Stimulated activated CD4-positive, alpha-beta T cell treated with anti-CD3 and anti-CD28 coated beads, Interleukin-1b, Interleukin-23, amount 100 ng/mL, for 48 hours (primary cell): ENCODE data around the gene CATSPER1.
"Not testable (repeated sequence)": the region's sequence is repeated elsewhere in the genome, so short reads cannot be mapped to it uniquely, and the experiment has no call there.

ENCODE experiments used
- DNase-seq: peaks from one replicate; pipeline ENCODE4 v3.0.0-alpha.2; 2020

CATSPER1 gene

DNA sequence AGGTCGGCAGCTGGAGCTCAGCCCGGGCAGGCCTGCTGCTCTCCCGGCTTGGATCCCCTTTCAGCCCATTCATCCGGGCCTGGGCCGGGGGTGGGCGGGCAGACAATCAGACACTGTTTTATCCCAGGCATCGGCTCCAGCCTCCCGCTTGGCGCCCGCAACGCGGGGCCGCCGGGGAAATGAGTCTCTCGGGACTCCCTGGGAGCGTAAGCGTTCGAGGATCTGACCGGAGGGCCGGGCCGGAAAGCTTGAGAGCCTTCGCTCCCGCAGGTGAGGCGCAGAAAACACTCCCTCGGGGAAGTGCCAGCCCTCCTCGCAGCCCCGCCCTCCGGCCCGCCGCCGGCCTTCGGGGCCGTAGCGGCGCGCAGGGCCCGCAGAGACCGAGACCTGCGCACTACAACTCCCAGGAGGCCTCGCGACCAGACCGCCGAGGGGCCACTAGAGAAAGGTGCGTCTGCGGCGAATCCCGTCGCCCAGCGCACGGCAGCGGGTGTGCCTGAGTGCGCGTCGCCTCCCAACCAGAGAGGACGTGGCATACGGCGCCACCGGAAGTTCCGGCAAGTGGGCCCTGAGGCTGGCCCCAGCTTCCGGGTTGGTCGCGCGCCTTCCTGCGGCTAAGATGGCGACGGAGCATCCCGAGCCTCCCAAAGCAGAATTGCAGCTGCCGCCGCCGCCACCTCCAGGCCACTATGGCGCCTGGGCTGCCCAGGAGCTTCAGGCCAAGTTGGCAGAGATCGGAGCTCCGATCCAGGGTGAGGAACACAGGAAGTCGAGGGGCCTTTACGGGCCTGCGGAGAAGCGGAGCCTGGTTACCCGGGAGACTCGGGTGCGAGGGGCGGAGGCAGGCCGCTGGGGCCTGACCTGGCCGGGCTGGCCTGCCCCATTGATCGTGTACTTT lies 25.7 kb upstream of the CATSPER1 start, which contains the start of gene SF3B2:
Gene SF3B2, plus strand, starts transcription at position 599 of the 898 bp plus-strand sequence. Its CDS starts 21 bp downstream, at position 620.
- peak; percentile 98 for DNase-seq

- no peak for DNase-seq
Observed at GRCh38 chr11:66051371-66051765, 25.1 kb upstream of the CATSPER1 start.

- no peak for DNase-seq
Observed at GRCh38 chr11:66050581-66051231, 24.4 kb upstream of the CATSPER1 start.

- DNase-seq, result no peak
Observed at GRCh38 chr11:66048547-66049323, 22.5 kb upstream of the CATSPER1 start, which contains the start of gene GAL3ST3. Gene GAL3ST3, minus strand, starts transcription at chr11:66049161. Its CDS starts 3,746 bp downstream, at chr11:66045415.

- DNase-seq, result no peak
Observed at GRCh38 chr11:66047541-66048365, 21.5 kb upstream of the CATSPER1 start.

GRCh38 chr11:66046901-66047300 lies 20.6 kb upstream of the CATSPER1 start:
- DNase-seq, result no peak

DNA sequence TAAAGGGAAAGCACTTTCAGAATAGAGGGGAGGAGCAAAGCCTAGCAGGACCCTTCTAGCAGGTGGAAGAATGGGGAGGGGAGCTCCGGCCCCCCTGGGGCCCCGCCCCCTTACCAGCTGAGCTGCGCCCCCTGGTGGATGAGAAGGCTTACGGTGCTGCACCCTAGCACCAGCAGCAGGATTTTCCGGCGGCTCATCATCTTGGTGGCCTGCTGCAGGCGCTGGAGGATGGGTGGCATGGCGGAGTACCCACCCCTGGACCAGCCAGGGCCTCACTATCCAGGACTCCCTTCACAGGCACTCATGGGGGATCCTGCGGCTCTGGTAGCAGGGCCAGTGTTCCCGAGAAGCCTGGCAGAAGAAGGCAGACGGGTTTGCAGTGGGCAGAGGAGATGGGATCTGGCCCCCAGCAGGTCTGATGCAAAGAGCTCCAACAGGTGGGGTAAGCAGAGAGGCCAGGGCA lies 18.9 kb upstream of the CATSPER1 start:
- peak; percentile 83 for DNase-seq

- no peak for DNase-seq
Observed at GRCh38 chr11:66044757-66045156, 18.5 kb upstream of the CATSPER1 start.

- no peak for DNase-seq
Observed at GRCh38 chr11:66042996-66043906, 17.0 kb upstream of the CATSPER1 start.

DNA sequence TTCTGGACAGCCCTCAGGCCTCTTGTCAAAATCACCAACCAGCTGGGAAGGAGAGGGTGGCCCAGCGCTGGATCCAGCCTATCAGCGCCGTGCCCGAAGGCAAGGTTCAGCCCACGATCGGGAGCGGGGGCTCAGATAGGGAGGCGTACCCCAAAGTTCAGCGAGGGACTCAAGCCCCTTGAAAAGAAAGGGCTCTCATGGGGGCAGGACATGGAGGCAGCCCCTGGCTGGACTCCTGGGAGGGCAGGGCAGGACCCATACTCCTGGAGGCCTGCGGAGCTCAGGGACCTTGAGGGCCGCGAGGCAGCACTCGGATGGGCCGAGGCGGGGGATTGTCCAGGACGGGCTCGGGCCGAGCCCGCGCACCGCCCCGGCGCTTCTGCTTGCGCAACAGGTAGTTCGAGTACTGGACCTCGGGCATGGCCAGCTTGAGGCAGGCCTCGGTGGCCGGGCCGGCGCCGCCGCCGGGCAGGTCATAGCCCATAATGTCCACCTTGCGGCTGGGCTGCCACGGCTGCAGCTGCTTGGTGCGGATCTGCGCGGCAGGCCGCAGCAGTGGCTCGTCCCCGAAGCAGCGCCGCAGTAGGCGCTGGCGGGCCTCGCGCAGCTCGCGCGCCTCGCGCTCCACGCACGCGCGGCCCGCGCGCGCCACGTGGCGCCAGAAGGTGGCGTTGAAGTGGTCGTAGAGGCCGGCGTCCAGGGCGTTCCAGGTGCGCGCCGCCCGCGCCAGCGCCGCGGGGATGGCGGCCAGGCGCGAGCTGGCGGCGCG lies 16.1 kb upstream of the CATSPER1 start:
- no peak for DNase-seq

GRCh38 chr11:66039765-66040164 lies 13.5 kb upstream of the CATSPER1 start:
- no peak for DNase-seq

GRCh38 chr11:66037327-66037726 lies 11.0 kb upstream of the CATSPER1 start:
- no peak for DNase-seq

- DNase-seq, result no peak
Observed at GRCh38 chr11:66036334-66036710, 10.0 kb upstream of the CATSPER1 start.

DNA sequence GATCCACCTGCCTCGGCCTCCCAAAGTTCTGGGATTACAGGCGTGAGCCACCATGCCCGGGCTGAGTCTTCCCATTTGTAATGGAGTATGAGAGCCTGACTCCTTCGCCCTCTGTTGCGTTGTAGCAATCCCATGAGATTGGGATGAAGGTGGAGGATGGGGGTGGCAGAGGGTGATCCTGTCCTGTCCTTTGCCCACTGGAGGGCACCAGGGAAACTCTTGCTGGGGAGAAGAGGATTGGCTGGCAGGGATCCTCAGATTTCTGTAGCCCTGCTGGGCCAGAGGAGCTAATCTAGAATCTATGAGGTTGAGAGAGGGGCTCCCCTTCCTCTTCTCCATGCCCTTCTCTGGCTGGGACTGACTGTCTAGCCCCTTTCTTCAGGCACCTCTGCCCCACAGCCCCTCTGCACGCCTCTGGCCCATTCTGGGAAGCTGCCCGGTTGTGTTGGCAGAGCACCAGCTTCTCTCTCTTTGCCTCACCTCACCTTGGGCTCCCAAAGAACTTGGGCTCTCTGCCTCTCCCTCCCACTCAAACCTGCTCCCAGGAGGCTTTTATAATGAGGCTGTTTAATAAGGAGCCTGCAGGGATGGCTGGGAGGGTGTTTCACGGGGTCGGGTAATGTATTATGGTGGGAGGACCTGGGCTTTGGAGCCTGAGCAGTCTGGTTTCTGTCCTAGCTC lies 9.5 kb upstream of the CATSPER1 start:
- no peak for DNase-seq

DNA sequence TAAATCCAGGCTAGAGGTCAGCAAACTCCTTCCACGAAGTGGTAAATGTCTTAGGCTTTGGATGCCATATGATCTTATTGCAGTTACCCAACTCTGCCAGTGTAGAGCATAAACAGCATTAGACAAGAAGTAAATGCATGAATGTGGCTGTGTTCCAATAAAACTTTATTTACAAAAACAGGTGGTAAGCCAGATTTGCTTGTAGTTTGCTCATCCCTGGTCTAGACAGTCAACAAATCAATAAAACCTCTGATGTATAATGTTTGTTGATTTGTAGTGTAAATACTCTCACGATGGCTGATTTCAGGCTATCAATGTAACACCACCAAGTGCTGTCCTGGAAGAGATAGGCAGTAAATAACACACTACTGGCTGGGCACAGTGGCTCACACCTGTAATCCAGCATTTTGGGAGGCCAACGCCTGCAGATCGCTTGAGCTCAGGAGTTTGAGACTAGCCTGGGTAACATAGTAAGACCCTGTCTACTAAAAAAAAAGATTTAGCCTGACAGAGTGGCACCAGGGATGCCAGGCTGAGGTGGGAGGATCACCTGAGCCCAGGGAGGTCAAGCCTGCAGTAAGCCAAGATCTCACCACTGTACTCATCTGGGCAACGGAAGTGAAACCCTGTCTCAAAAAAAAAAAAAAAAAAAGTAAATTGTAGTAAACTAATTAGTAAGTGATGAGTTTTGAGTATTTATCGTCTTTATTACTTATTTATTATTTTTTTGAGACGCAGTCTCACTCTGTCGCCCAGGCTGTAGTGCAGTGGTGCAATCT lies 6.9 kb upstream of the CATSPER1 start:
- DNase-seq, result no peak

DNA sequence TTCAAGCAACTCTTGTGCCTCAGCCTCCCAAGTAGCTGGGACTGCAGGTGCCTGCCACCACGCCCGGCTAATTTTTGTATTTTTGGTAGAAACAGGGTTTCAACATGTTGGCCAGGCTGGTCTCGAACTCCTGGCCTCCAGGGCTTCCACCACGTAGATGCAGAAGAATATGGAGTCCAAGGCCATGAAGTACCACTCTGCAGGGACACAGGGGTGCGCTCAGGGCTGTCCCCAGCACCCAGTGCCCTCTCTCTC lies 3.2 kb downstream of the CATSPER1 start:
- DNase-seq, result not testable (repeated sequence)

- DNase-seq, result peak; percentile 74
Observed at GRCh38 chr11:66022401-66023185, 3.7 kb downstream of the CATSPER1 start.
